Measurements from ENCODE around the gene CLTCL1. TPM values are rescaled to one million over a fixed set of nuclear protein-coding genes. Genes with fewer than 3 reads are reported as not detected.
"Not testable (repeated sequence)": the region's sequence is repeated elsewhere in the genome, so short reads cannot be mapped to it uniquely, and the experiment has no call there.

Gene CLTCL1
- total RNA-seq, 1 experiment from 2014 or later, result 5.3 TPM

DNA sequence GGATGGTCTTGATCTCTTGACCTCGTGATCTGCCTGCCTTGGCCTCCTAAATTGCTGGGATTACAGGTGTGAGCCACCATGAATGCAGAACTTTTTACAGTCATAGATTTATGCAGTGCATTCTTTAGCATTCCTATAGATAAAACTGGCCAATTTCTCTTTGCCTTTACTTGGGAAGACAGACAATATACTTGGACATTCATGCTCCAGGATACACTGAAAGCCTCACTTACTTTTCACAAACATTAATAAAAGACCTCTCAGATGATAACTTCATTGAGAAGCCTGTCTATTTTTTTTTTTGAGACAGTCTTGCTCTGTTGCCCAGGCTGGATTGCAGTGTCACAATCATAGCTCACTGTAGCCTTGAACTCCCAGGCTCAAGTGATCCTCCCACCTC is 12.3 kb upstream of the CLTCL1 start:
- in situ Hi-C loops (cut with HindIII; ENCODE audit: low pct_unique_long_range_greater_than_20kb, low sequenced_read_pairs), result no loop called here
- DNase-seq (ENCODE audit: low read depth, low spot score), result no peak

DNA sequence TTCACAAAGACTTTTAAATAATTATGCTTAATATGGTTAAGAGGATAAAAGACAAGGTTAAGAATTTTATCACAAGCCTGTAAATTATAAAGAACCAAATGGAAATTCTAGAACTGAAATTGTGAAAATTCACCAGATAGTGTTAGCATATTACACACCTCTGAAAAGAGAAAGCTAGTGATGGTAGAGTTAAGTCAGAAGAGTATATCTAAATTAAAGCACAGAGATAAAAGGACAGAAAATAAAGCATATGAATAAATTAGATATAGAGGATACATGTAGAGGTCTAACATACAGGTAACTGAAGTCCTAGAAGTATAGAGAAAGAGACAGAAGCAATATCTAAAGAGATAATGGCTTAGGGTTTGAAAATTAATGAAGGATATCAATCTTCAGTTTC is 4.2 kb upstream of the CLTCL1 start:
- no peak for DNase-seq (ENCODE audit: low read depth, low spot score)
- in situ Hi-C loops (cut with HindIII; ENCODE audit: low pct_unique_long_range_greater_than_20kb, low sequenced_read_pairs), result no loop called here

DNA sequence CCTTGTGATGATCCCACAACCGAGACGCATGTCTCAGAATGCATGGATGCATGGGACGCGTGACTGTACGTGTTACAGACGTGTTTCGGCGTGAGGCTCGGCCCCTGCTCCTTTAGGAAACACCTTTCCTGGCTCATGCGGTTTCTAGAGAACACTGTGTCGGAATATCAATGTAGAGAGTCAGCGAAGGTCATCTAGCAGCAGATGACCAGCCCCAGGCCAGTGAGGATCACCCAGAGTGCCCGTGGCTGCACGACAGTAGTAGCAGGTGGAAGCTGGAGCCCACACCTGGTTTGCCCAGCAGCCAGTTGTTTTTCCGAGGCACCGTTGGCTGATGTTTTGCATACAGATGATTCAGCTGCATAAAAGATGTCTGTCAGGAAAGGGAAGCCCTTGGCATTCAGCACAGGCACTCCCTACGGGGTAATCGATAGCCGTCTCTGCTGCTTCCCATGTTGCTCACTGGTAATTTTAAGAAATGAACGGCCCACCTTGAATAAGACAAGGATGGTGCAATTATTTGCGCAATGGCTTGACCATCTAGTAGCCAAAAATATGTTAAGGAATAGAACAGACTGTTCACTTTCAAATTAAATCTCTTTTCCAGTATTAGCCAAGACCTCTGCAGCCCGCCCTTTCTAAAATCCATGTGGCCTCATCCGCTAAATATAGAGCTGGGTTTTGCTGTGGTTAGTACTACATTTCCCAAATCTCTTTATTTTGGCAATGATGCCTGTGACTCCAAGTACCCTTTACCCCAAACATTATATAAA is 1.1 kb upstream of the CLTCL1 start:
- DNase-seq (ENCODE audit: low read depth, low spot score), result no peak
- in situ Hi-C loops (cut with HindIII; ENCODE audit: low pct_unique_long_range_greater_than_20kb, low sequenced_read_pairs), result no loop called here

DNA sequence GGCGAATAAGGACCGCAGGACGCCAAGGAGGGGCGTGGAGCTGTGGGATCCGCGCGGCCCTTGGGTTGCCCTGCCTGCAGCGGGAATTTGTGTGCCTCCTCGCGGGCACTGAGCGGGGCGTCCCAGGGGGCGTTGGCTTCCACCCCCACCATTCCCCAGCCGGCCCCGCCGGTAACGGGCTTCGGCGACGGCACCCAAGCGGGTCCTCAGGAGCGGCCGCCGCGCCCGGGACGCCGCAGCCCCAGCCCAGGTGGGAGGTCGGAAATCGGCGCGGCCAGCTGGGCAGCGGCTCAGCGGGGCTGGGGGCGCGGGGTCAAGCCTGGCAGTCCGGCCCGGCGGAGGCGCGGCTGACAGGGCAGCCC is 320 bp downstream of the CLTCL1 start:
- in situ Hi-C loops (cut with HindIII; ENCODE audit: low pct_unique_long_range_greater_than_20kb, low sequenced_read_pairs), result no loop called here
- peak; percentile 32 for DNase-seq (ENCODE audit: low read depth, low spot score)

DNA sequence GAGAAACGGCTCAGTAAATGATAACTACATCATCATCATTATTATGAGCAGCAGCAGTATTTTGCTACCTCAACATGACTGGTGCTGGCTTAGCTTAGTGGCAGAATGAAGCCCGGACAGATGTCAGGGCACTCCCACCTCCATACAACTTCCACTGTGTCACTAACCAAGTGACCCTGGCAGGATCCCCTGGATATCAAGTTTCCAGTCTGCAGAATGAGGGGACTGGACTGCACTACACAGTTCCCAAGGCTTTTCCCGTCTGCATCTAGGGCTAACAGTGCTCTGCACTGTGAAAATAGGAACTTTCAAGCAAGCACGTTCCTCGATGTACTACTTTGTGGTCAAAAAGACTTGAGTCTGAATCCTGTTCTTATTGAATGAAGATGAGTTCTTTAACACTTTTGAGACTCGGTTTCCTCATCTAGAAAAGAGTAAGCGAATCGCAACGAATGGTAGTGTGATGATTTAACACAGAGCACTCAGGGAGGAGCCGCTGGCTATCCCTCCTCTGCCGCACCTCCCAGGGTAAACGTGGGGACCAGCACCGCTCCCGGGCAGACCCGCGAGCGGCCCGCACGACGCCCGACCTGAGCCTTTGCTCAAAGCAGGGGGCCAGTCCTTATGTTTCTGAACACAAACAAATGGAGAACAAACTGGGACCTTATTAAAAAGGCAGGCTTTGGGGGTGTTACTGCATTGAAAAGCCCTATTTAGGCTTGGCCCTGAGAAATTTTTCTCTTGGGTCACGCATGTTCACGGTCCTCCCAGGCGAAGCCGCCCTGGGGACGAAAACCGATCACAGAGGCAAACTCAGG is 910 bp downstream of the CLTCL1 start:
- DNase-seq (ENCODE audit: low read depth, low spot score), result no peak
- in situ Hi-C loops (cut with HindIII; ENCODE audit: low pct_unique_long_range_greater_than_20kb, low sequenced_read_pairs), result no loop called here

DNA sequence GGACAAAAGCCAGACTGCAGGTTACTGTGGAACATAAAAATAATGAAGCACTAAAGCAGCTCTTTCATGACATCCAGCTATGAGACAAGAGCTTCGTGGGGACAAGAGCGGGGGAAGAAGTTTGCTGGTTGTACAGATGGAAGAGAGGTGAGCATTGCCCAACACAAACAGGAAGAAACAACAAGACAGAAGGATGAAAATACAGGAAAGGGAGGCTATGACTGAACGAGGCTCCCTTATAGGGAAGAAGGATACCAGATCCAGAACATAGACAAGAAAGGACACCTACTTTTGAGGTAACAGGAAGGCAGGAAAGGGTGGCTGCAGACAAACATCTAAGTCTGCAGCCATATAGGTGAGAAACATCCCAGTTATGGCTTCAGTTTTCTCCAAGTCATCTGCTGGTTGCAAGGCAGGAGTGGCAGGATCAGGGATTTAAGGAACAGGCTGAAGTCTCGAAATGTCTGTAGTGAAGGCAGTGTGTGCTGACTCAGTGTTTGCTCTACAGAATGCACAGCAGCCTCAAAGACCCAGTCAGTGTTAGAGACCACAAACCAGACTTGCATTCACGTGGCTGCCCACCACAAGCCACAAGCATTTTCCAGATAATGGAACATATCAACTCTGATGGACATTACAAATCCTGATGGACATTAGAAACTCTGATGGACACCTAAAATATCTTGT is 1.9 kb downstream of the CLTCL1 start:
- in situ Hi-C loops (cut with HindIII; ENCODE audit: low pct_unique_long_range_greater_than_20kb, low sequenced_read_pairs), result no loop called here
- DNase-seq (ENCODE audit: low read depth, low spot score), result peak; percentile 67

DNA sequence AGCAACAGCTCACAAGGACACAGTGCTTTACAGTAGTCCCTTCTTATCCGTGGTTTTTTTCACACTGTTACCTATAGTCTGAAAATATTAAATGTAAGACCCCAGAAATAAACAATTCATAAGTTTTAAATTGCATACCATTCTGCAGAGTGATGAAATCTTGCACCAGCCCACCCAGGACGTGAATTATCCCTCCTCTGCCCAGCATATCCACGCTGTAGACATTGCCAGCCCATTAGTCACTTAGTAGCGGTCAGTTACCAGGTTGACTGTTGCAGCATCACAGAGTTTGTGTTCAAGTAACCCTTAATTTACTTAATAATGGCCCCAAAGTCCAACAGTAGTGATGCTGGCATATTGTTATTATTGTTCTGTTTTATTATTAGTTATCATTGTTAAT is 3.6 kb downstream of the CLTCL1 start:
- DNase-seq (ENCODE audit: low read depth, low spot score), result no peak
- in situ Hi-C loops (cut with HindIII; ENCODE audit: low pct_unique_long_range_greater_than_20kb, low sequenced_read_pairs), result no loop called here

DNA sequence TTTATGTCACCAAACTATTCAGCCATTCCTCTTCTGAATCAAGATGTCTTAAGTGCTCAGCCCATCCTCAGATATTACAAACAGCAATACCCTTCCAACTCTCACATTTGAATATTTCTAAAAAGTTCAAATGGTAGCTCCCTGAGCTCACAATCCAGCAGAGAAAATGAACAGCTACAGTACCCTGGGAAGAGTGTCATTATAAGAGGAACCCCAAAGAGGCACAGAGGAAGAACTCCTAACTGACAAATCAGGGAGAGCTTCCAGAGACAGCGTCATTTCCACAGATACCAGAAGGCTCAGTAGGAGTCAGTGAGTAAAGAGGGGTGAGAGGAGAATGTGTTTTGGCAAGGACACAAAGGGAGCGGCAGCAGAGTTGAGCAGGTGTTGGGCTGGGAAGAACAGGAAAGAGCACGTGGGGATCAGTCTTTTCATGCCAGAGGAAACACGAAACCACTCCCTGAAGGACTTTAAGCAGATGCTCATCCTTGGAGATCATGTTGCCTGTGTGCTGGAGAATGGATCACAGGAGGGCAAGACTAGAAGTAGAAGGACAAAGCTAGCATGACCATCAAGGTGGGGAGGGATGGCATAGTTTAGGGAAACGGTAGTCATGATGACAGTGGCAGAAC is 4.3 kb downstream of the CLTCL1 start:
- DNase-seq (ENCODE audit: low read depth, low spot score), result no peak
- in situ Hi-C loops (cut with HindIII; ENCODE audit: low pct_unique_long_range_greater_than_20kb, low sequenced_read_pairs), result no loop called here

DNA sequence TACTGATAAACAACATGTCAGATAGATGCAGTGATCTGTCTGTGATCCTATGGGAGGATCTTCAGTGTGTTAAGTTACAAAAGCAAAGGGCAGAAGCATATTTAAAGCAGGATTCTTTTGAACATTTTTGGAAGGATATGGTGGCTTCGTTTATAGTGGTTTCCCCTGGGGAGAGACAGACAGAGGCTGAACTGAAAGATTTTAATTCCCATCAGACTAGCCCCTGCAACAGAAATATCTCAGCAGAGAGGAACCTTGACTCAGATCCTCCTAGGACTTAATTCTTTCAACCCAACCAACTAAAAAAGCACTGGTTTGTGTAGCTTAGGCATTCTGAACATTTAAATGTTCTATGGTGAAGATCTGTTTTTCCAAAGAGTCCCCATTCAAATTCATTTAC is 5.7 kb downstream of the CLTCL1 start:
- in situ Hi-C loops (cut with HindIII; ENCODE audit: low pct_unique_long_range_greater_than_20kb, low sequenced_read_pairs), result no loop called here
- DNase-seq (ENCODE audit: low read depth, low spot score), result no peak

DNA sequence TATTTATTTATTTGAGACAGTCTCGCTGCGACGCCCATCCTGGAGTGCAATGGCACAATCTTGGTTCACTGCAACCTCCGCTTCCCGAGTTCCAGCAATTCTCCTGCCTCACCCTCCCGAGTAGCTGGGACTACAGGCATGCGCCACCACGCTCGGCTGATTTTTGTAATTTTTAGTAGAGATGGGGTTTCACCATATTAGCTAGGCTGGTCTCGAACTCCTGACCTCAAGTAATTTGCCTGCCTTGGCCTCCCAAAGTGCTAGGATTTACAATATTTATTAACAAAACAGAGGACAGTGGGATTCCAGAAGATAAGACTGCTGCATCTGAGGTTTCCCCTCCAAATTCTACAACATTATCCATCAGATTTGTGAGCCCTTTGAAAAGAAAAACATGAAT is 12.4 kb downstream of the CLTCL1 start:
- in situ Hi-C loops (cut with HindIII; ENCODE audit: low pct_unique_long_range_greater_than_20kb, low sequenced_read_pairs), result not testable (repeated sequence)

DNA sequence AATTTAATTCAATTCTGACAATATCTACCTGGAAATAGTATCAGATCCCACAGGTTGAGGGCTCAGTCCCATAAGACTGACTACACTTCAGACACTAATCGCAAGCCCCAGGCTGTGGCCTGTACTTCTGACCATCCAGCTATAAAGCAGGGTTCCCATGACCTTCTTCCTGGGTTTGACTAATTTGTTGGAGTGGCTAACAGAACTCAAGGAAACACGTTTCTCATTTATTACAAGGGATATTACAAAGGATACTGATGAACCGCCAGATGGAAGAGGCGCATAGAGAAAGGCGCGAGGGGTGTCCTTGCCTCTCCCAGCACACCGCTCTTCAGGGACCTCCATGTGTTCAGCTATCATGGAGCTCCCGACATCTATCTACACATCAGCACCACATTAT is 13.7 kb downstream of the CLTCL1 start:
- in situ Hi-C loops (cut with HindIII; ENCODE audit: low pct_unique_long_range_greater_than_20kb, low sequenced_read_pairs), result no loop called here
- DNase-seq (ENCODE audit: low read depth, low spot score), result no peak

More for the DNA sequence above, 12.4 kb downstream of the CLTCL1 start:
- not testable (repeated sequence) for DNase-seq (ENCODE audit: low read depth, low spot score)

DNA sequence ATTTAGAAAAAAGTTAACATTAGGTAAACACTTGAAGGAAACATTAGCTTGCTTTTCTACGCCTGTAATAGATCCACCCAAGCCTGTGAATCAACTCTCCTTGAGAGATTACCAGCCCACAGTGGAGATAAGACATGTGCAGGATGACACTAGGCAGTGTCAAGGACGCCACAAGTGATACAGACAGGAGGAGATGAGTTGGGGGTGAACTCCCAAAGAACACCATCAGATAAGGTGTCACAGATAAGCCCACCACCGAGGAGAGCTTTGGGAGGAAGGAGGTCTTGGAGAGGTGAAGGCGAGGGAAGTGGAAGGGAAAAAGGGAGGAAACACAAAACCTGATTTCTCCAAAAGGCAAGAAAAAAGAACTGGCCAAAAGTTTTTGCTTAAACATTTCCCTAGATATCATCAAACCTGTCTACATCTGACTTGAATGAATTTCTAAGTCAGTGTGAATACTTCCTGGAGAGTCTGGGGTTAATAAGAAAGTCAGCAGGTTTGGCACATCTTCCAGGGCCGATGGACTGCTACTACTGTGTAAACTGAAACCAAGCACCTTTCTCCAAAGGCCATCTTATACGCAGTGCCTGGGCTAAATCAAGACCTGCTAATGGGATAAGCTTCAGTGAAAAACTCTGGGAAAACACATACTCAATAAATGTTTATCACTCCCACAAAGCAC is 15.5 kb downstream of the CLTCL1 start:
- in situ Hi-C loops (cut with HindIII; ENCODE audit: low pct_unique_long_range_greater_than_20kb, low sequenced_read_pairs), result no loop called here
- DNase-seq (ENCODE audit: low read depth, low spot score), result no peak

DNA sequence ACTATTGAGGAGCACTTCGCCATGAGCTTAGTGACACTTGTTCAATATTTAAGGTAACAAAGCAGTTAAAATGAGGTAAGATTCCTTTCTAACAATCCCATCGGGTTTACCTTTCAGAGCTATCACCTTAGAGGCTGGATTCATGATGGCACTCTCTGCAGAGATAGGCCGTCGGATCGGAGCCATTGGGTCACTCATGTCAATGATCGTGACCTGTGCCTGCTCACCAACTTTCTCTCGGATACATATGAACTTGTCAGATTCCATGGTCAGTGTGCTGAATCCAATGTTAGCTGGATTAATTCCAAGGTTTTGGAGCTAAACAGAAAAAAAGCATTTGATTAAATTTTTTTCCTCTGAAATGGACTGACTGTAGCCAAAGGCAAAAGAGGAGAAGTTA is 16.0 kb downstream of the CLTCL1 start:
- in situ Hi-C loops (cut with HindIII; ENCODE audit: low pct_unique_long_range_greater_than_20kb, low sequenced_read_pairs), result no loop called here
- DNase-seq (ENCODE audit: low read depth, low spot score), result no peak

DNA sequence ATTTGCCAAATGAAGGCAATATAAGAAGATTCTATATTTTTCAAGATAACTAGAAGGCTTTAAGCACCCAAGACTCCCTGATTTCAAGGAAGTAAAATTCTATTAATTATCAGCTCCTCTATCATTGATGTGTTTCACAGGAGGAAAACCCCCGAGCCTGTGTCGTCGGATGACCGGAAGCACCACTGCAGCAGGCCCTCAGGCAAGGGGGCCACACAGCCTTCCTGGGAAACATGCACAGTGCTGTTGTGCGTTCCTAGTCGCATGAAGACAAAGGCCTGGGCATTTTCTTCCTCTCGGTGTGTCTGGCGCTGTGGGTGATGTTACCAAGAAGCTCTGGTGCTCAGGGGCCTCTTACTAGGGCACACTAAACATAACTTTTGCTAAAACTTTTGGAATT is 16.4 kb downstream of the CLTCL1 start:
- in situ Hi-C loops (cut with HindIII; ENCODE audit: low pct_unique_long_range_greater_than_20kb, low sequenced_read_pairs), result no loop called here
- no peak for DNase-seq (ENCODE audit: low read depth, low spot score)

DNA sequence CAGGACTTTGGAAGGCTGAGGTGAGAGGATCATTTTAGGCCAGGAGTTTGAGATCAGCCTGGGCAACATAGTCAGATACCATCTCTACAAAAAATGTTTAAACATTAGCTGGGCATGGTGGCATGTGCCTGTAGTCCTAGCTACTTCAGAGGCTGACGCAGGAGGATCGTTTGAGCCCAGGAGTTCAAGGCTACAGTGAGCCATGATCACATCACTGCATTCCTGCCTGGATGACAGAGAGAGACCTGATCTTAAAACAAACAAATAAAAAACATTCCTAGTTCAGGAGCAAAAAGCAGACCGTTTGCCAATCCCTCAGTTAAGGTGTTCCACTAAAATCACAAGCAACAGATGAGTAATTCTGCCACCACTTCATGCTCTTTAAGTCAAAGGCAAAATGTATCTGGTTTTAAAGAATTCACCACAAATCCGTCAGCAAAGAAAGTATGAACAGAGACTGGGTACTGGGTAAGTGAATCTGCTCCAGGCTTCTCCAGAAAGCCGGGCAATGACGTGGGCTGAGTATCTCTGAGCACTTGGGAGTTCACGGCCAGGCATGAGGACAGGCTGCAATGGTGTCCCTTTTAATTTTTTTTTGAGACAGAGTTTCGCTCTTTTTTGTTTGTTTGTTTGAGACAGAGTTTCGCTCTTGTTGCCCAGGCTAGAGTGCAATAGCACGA is 19.5 kb downstream of the CLTCL1 start:
- in situ Hi-C loops (cut with HindIII; ENCODE audit: low pct_unique_long_range_greater_than_20kb, low sequenced_read_pairs), result no loop called here
- no peak for DNase-seq (ENCODE audit: low read depth, low spot score)

DNA sequence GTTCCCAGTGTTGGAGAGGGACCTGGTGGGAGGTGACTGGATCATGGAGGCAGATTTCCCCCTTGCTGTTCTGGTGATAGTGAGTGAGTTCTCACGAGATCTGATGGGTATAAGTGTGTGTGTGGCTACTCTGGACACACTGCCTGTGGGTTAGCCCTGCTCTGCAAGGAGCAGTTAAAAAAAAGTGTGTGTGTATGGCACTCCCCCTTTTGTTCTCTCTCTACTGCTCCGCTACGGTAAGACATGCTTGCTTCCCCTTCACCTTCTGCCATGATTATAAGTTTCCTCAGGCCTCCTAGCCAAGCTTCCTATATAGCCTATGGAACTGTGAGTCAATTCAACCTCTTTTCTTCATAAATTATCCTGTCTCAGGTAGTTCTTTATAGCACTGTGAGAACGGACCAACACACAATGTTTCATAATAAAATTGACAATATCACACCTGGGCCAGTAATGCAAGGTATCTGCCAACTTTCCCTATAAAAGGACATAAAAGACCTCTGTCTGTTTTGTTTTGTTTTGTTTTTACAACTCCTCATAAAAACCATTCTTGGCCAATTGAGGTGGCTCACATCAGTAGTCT is 20.2 kb downstream of the CLTCL1 start:
- in situ Hi-C loops (cut with HindIII; ENCODE audit: low pct_unique_long_range_greater_than_20kb, low sequenced_read_pairs), result no loop called here
- DNase-seq (ENCODE audit: low read depth, low spot score), result no peak

DNA sequence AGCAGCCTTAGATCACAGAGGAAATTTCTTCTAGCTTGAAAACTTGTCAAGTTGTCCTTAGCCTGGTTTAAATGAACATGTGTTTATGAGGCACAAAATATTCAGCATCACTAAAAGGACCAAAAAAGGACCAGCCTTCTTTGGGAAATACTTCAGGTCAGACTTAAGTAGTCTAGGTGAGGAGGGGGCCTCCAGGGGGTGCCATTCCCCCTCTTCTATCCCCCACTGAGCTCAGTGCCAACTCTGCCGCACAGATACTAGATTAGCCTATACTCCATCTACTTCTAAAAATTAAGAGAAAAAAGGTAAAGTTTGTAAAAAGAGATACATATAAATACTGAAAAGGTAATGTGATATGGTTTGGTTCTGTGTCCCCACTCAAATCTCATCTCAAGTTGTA is 20.6 kb downstream of the CLTCL1 start:
- in situ Hi-C loops (cut with HindIII; ENCODE audit: low pct_unique_long_range_greater_than_20kb, low sequenced_read_pairs), result no loop called here

More for the DNA sequence above, 20.6 kb downstream of the CLTCL1 start:
- DNase-seq (ENCODE audit: low read depth, low spot score), result no peak

Data from SK-MEL-5 (cell line).